ENCODE measurements around the gene CNDP1. TPM values are rescaled to one million over a fixed set of nuclear protein-coding genes. Genes with fewer than 3 reads are reported as not detected.
A peak's percentile ranks its signal among the peaks of the same experiment; 100 is the strongest.

The CNDP1 gene
- total RNA-seq, 1 donor from 2014 or later, result 0.27 TPM

DNA sequence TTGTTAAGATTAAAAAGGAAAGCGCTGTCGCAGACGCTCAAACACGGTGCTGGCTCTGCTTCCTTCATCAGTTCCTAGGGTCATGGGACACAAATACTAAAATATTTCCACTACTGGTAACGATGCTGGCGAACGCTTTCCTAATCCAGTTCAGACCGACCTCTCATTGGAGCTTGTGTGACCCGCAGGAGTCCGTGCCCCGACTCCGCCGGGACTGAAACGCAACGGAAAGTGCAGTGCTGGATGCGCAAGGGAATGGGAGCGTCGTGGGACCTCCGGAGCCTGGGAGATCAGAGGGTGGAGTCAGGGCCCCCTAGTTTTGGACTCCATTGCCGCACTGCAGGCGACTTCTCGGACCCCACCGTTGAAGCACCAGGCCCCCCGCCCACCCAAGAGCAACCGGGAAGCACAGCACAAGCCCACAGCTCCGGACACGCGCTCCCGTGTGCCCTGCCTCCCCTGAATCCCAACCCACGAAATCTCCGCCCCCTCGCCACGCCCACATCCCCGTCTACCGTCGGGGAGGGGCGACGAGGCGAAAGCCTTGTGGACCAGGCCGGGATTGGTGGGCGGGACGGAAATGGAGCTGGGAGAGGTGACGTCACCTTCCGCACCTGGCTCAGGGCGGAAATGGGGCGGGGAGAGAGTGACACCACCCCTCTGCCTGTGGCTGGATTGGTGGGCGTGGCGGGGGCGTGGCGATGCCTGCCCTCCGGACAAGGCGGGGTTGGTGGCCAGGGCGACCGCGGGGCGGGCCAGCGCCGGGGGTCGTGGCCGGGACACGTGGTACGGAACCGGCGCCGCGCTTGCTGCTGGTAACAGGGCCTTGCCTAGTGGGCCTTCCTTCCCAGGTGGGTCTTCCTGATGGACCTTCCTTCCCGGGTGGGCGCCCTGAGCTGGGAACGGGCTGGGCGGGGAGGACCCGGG, 38.5 kb upstream of the CNDP1 start, which contains the start of gene CNDP2:
CNDP2 (plus strand) TSS at position 783 of the 927 bp plus-strand sequence. CDS start 3,611 bp downstream, outside the sequence.
- H3K27me3 Mint-ChIP-seq (ENCODE audit: unreplicated experiment), result peaks cover 3% of the 10 kb centered on the region
- peaks cover 11% of the 10 kb centered on the region for H3K4me1 Mint-ChIP-seq (ENCODE audit: low read depth, unreplicated experiment)
- peaks cover 5% of the 10 kb centered on the region for H3K9me3 Mint-ChIP-seq (ENCODE audit: unreplicated experiment)
- H3K27ac Mint-ChIP-seq (ENCODE audit: unreplicated experiment), result peak within 1 kb of the TSS; percentile 83
- peak; percentile 100 for DNase-seq
- peak within 1 kb of the TSS; percentile 98 for H3K4me3 Mint-ChIP-seq (ENCODE audit: unreplicated experiment)
- TF ChIP-seq, protein P1, sequence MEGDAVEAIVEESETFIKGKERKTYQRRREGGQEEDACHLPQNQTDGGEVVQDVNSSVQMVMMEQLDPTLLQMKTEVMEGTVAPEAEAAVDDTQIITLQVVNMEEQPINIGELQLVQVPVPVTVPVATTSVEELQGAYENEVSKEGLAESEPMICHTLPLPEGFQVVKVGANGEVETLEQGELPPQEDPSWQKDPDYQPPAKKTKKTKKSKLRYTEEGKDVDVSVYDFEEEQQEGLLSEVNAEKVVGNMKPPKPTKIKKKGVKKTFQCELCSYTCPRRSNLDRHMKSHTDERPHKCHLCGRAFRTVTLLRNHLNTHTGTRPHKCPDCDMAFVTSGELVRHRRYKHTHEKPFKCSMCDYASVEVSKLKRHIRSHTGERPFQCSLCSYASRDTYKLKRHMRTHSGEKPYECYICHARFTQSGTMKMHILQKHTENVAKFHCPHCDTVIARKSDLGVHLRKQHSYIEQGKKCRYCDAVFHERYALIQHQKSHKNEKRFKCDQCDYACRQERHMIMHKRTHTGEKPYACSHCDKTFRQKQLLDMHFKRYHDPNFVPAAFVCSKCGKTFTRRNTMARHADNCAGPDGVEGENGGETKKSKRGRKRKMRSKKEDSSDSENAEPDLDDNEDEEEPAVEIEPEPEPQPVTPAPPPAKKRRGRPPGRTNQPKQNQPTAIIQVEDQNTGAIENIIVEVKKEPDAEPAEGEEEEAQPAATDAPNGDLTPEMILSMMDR (IDR thresholded peaks at IDR 0.05; ENCODE audit: partially characterized antibody, unreplicated experiment), result no peak
- H3K36me3 Mint-ChIP-seq (ENCODE audit: unreplicated experiment), result no peaks in the 10 kb centered on the region

DNA sequence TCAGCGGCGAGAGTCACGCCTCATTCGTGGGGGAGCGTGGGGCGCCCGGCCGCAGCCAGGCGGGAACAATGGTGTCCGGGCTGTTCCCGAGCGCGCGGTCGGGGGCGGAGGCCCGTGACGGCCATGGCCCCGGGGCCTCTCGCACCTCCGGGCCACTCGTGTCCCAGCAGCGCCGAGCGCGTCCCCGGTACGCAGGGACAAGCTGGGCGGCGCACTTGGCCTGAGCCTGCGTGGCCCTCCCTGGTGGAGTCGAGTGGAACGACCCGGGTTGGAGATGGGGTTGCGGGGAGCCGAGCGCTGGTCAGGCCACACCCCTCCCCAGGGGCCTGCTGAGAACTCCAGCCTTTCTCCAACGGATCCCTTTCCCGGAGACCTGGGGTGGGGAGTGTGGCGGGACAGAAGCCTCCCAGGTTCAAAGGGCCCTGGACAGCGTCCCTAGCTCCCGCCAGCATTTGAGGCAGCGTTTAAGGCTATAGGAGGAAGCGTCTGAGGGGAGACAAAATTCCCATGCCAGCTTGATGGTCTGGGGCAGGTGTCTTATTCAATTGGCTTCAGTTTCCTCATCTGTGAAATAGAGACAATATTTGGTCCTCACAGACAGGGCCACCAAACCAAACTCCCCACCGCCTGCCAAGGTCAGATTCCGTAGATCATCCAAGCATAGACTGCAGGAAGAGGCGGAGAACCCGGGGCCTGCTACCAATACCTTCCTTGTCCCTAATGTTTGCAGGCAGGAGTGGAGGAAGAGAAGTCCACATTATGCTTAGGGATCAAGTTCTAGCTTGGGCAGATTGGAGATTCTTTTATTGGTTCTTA, 37.6 kb upstream of the CNDP1 start:
- TF ChIP-seq, protein P1 (IDR thresholded peaks at IDR 0.05; ENCODE audit: partially characterized antibody, unreplicated experiment), result no peak
- peak overlapping the region; percentile 98 for H3K4me3 Mint-ChIP-seq (ENCODE audit: unreplicated experiment)
- H3K9me3 Mint-ChIP-seq (ENCODE audit: unreplicated experiment), result peaks cover 8% of the 10 kb centered on the region
- H3K4me1 Mint-ChIP-seq (ENCODE audit: low read depth, unreplicated experiment), result peaks cover 11% of the 10 kb centered on the region
- DNase-seq, result peak; percentile 79
- H3K27me3 Mint-ChIP-seq (ENCODE audit: unreplicated experiment), result peaks cover 3% of the 10 kb centered on the region
- no peaks in the 10 kb centered on the region for H3K36me3 Mint-ChIP-seq (ENCODE audit: unreplicated experiment)
- peak overlapping the region; percentile 68 for H3K27ac Mint-ChIP-seq (ENCODE audit: unreplicated experiment)

DNA sequence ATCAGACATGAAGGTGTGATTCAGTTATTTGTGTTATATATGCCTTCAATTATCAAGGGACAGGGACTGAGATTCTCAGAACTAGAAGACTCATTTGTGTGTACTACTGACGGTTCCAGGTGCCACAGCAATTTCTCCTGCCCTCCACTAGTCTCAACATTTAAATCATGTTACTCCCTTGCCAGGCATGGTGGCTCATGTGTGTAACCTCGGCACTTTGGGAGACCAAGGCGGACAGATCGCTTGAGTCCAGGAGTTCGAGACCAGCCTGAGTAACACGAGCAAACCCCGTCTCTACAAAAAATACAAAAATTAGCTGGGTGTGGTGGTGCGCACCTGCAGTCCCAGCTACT, 37.0 kb upstream of the CNDP1 start:
- H3K4me3 Mint-ChIP-seq (ENCODE audit: unreplicated experiment), result peak overlapping the region; percentile 78
- peaks cover 8% of the 10 kb centered on the region for H3K9me3 Mint-ChIP-seq (ENCODE audit: unreplicated experiment)
- H3K27ac Mint-ChIP-seq (ENCODE audit: unreplicated experiment), result peak overlapping the region; percentile 2
- TF ChIP-seq, protein P1 (IDR thresholded peaks at IDR 0.05; ENCODE audit: partially characterized antibody, unreplicated experiment), result no peak
- DNase-seq, result no peak
- H3K4me1 Mint-ChIP-seq (ENCODE audit: low read depth, unreplicated experiment), result peaks cover 11% of the 10 kb centered on the region
- H3K27me3 Mint-ChIP-seq (ENCODE audit: unreplicated experiment), result peaks cover 3% of the 10 kb centered on the region
- H3K36me3 Mint-ChIP-seq (ENCODE audit: unreplicated experiment), result no peaks in the 10 kb centered on the region

DNA sequence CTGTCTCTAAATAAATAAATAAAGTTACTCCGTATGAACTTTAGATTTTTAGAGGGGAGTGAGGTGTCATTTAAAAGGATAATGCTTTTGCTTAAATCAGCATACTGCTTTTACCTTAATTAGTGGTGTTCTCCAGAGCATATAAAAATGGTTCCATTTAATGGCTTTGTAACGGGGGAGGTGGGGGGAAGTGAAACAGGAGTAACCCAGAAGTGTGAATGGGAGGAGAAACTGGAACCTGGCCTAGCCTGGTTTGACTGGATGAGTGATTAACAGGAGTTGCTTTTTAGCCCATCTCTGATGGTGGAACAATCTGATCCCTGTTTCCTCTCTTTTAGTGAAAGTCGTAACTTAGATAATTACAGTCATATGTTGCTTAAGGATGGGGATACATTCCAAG, 36.5 kb upstream of the CNDP1 start:
- Mint-ChIP-seq H3K4me3 (ENCODE audit: unreplicated experiment) (peak overlapping the region; percentile 78), H3K9me3 (ENCODE audit: unreplicated experiment) (peaks cover 8% of the 10 kb centered on the region), H3K27ac (ENCODE audit: unreplicated experiment) (no peak overlapping the region)

More for the DNA sequence above, 36.5 kb upstream of the CNDP1 start:
- Mint-ChIP-seq H3K36me3 (ENCODE audit: unreplicated experiment) (no peaks in the 10 kb centered on the region), H3K27me3 (ENCODE audit: unreplicated experiment) (peaks cover 3% of the 10 kb centered on the region), H3K4me1 (ENCODE audit: low read depth, unreplicated experiment) (peaks cover 11% of the 10 kb centered on the region)
- TF ChIP-seq, protein P1 (IDR thresholded peaks at IDR 0.05; ENCODE audit: partially characterized antibody, unreplicated experiment), result no peak
- no peak for DNase-seq

Measured in glutamatergic neuron (in vitro differentiated cells).